Measurements from ENCODE around the gene SETD2.
"Not testable (repeated sequence)": the region's sequence is repeated elsewhere in the genome, so short reads cannot be mapped to it uniquely, and the experiment has no call there.

GRCh38 chr3:47140973-47141461 lies 22.9 kb downstream of the SETD2 start:
- not testable (repeated sequence) for TF ChIP-seq ZC3H10 (CRISPR knock-in tag; IDR thresholded peaks at IDR 0.05); ZFP3 (CRISPR knock-in tag; IDR thresholded peaks at IDR 0.05); ZNF565 (CRISPR knock-in tag; conservative IDR thresholded peaks at IDR 0.05; ENCODE audit: low read depth); PATZ1 (CRISPR knock-in tag; IDR thresholded peaks at IDR 0.05; ENCODE audit: borderline replicate concordance); ARNTL (CRISPR knock-in tag; IDR thresholded peaks at IDR 0.05; ENCODE audit: borderline replicate concordance, low read depth); CREB5 (CRISPR knock-in tag; IDR thresholded peaks at IDR 0.05; ENCODE audit: low read depth); ZFP30 (CRISPR knock-in tag; IDR thresholded peaks at IDR 0.05); ESRRG (CRISPR knock-in tag; IDR thresholded peaks at IDR 0.05); RARB (CRISPR knock-in tag; IDR thresholded peaks at IDR 0.05); PPARA (CRISPR knock-in tag; IDR thresholded peaks at IDR 0.05; ENCODE audit: borderline replicate concordance); OSR1 (CRISPR knock-in tag; IDR thresholded peaks at IDR 0.05); GLIS3 (CRISPR knock-in tag; IDR thresholded peaks at IDR 0.05)
